GM18907 (cell line): ENCODE results near the gene ZNF562.

Experiments
- ATAC-seq: cut with Tn5 transposase; IDR thresholded peaks from one replicate; pipeline ENCODE4 v1.9.1; 2021; ENCODE audit warnings: mild to moderate bottlenecking, moderate library complexity; ENCODE audit not compliant: unreplicated experiment

The ZNF562 gene

DNA sequence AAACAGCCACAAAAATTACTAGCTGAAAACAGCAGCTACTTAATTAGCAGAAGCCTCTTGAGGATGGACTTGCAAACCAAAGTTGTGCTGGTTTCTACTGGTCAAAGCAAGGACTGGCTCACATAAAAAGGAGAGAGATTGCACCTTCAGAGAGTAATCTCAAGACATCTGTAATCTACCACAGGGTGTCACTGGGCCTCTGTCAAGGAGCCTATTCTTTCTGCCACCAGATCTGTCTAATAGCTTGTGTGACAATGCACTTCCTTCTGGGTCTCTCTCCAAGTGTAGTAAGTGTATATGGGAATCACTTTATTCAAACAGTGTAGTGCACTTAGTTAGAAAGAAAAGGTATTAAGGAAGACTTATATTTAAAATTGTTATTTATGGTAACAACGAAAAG lies 29.4 kb downstream of the ZNF562 start:
- ATAC-seq: no peak

GRCh38 chr19:9644472-9644871 lies 30.4 kb downstream of the ZNF562 start:
- ATAC-seq: no peak

- no peak for ATAC-seq
These were observed 33.1 kb downstream of the ZNF562 start for GRCh38 chr19:9641810-9642209.

- ATAC-seq: no peak
These were observed 33.9 kb downstream of the ZNF562 start for GRCh38 chr19:9640956-9641355.

DNA sequence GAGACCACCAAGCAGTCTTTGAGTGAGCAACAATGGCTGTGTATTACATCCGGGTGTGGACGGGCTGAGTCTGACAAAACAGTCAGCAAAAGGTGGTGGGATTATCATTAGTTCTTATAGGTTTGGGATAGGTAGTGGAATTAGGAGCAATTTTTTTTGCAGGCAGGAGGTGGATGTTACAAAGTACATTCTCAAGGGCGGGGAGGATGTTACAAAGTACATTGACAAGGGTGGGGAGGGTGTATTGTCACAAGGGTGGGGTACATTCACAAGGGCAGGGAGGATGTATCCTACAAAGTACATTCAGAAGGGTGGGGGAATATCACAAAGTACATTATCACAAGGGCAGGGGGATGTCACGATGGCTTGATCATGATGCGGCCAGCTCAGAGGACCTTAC lies 38.9 kb downstream of the ZNF562 start:
- no peak for ATAC-seq

GRCh38 chr19:9627856-9628255 lies 47.0 kb downstream of the ZNF562 start:
- ATAC-seq: no peak

- ATAC-seq: no peak
These were observed 52.4 kb downstream of the ZNF562 start for GRCh38 chr19:9622531-9622930.

DNA sequence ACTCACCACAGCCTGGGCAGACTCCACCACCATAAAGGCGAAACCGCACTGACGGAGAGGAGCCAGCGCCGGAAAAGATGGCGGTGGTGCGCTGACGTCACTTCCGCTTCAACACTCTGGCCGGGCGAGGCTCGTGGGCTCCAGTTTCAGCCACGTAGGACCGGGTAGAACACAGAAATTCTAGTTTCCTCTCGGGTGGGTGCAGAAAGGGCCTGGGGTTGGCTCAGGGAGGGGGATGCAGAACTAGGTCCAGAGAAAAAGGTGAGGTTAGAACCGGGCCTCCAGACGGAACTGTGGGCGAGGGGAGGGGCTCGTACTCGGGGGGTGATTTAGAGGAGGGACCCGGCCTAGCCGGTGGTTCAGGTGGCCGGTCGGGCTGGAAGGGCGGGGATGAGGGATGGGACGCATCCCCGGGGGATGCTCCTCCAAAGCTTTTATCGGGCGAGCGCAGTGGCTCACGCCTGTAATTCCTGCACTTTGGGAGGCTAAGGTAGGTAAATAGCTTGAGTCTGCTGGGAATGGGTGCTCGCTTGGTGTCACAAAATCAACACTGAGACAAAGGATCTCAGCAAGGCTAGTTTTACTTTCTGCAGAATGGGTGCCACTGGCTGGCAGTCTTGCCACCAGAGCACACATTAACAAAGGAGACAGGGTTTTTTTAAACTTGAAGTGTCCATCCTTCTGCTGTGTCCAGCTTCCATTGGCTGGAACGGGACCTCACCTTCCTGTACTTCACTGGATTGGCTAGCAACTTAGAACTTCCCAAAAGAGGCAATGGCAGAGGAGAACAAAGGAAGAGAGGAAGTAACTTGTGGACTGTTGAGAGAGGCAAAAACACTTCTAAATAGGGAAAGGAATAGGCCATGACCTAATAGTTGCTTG lies 53.5 kb downstream of the ZNF562 start, which contains the start of gene ZNF561:
Gene ZNF561 (minus strand): TSS at position 77 of the 882 bp plus-strand sequence. CDS start 1,776 bp downstream, outside the sequence.
- ATAC-seq: peak; percentile 81

- no peak for ATAC-seq
These were observed 54.1 kb downstream of the ZNF562 start for GRCh38 chr19:9620842-9621155.

DNA sequence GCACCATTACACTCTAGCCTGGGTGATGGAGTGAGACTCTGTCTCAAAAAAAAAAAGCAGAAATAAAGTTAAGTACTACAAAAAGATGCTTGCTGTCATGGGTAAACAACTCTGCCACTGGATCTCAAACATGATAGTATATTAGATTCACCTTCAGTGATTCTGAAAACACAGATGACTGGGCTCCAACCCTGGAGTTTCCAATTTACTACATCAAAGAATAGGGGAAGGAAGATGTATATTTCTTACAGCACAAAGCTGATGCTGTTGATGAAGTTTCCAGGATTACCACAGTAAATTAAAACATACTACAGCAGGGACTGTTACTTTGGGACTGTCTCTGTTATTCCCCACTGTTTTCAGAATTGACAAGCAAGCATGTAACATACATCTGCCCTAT lies 59.1 kb downstream of the ZNF562 start:
- ATAC-seq: no peak

DNA sequence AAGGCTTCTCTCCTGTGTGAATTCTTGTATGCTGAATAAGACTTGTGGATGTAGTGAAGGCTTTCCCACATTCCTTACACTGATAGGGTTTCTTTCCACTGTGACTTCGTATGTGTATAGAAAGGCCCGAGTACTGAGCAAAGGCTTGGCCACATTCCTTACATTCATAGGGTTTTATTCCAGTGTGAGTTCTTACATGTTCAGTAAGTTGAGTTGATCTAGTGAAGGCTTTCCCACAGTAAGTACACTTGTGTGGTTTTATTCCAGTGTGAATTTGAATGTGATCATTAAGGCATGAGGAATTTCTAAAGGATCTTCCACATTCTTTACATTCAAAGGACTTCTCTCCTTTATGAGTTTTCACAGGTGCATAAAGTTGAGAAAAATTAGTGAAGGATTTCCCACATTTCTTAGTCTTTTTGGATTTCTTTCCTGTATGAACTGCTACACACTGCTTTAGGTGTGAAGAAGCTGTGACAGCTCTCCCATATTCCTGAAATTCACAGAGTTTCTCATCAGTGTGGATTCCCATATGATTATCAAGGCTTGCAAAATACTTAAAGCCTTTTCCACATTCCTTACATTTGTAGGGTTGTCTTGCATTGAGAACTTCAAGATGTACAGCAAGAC lies 64.3 kb downstream of the ZNF562 start:
- ATAC-seq: no peak

- ATAC-seq: no peak
These were observed 66.0 kb downstream of the ZNF562 start for GRCh38 chr19:9608912-9609311.

DNA sequence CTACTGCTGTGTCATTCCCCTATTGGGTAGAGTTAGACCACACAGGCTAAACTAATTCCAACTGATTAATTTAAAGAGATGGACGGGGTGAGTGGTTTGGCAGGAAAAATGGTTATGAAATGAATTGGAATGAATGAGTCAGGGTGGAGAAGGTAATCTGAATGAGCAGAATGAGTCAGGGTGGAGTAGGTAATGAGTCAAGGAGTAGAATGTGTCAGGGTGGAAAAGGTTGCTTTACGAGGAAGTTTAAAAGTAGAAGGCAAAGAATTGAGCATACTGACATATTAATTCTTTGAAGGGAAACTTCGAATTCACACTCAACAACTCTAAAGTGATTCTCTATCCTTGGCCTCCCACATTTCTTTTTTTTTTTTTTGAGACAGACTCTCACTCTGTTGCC lies 77.9 kb downstream of the ZNF562 start:
- no peak for ATAC-seq
